ENCODE data around the gene STX3. TPM values are rescaled to one million over a fixed set of nuclear protein-coding genes. Genes with fewer than 3 reads are reported as not detected.

Gene STX3
- total RNA-seq, 2 experiments from 2014 or later = 6.4 to 20.2 TPM

DNA sequence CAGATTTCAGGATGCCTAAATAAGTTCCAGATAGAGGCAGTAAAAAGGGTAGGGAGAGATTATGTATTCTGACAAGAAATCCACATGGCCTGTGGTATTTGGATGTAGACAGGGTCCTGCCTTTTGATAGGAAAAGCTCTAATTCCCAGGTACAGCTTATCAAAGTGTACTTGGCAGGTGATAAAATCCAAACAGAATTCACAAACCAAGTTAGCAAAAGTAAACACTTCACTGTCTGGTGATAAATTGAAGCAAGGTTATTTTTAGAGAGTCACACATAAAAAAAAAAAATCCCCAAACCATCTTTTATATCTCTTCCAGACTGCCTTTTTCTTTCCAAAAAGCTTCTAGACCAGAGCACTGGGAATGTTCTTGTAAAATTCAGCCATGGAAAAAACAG, 84.4 kb downstream of the STX3 start:
- BruUV-seq (replicated peaks) = no TSS peak

DNA sequence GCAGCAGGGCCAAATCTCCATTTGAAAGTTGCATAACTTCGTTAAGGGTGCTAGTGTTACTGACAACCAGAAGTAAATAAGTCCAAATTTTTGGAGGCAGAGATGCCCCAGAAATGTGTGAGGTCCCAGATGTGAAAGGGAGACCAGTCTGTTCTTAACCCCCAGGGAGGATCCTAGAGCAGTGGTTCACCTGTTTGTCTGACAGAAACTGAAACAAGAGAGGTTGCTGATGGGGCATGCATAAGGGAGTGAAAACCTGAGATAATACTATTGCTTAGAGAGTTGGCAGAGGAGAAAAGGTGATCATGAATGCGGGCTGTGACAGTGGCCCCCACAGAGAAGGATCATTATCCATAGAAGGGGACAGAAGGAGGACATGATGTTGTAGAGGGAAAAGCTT, 86.3 kb downstream of the STX3 start:
- POLR2A ChIA-PET = no interaction called here

More for the DNA sequence above, 84.4 kb downstream of the STX3 start:
- no peak for DNase-seq (ENCODE audit: low spot score)
- CTCF ChIA-PET (ENCODE audit: unreplicated experiment) = no interaction called here
- no peaks in the 10 kb centered on the region for H3K4me1 ChIP-seq (ENCODE audit: insufficient read depth, low read length, poor library complexity, severe bottlenecking)
- H4K20me1 ChIP-seq (ENCODE audit: insufficient read depth, low read length) = no peaks in the 10 kb centered on the region
- no peak overlapping the region for H2AFZ ChIP-seq (ENCODE audit: low read length)
- H3K79me2 ChIP-seq (ENCODE audit: insufficient read depth, low read depth, low read length) = no peaks in the 10 kb centered on the region
- POLR2A ChIA-PET = interaction anchor here (0.9 kb wide), 1 partner anchor 111 kb away, joined by 3 read pairs; no protein-coding TSS in a partner anchor
- H3K36me3 ChIP-seq (ENCODE audit: insufficient read depth, low read length) = no peaks in the 10 kb centered on the region
- H3K27ac ChIP-seq (ENCODE audit: low read depth, low read length, poor library complexity, severe bottlenecking) = no peak overlapping the region
- H3K9me2 ChIP-seq (ENCODE audit: insufficient read depth, low read length) = no peaks in the 10 kb centered on the region
- TF ChIP-seq EZH2phosphoT487 (IDR thresholded peaks at IDR 0.05; ENCODE audit: borderline replicate concordance, low read depth, low read length) = no peak
- TF ChIP-seq, protein P1, sequence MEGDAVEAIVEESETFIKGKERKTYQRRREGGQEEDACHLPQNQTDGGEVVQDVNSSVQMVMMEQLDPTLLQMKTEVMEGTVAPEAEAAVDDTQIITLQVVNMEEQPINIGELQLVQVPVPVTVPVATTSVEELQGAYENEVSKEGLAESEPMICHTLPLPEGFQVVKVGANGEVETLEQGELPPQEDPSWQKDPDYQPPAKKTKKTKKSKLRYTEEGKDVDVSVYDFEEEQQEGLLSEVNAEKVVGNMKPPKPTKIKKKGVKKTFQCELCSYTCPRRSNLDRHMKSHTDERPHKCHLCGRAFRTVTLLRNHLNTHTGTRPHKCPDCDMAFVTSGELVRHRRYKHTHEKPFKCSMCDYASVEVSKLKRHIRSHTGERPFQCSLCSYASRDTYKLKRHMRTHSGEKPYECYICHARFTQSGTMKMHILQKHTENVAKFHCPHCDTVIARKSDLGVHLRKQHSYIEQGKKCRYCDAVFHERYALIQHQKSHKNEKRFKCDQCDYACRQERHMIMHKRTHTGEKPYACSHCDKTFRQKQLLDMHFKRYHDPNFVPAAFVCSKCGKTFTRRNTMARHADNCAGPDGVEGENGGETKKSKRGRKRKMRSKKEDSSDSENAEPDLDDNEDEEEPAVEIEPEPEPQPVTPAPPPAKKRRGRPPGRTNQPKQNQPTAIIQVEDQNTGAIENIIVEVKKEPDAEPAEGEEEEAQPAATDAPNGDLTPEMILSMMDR (conservative IDR thresholded peaks at IDR 0.05; ENCODE audit: low read length) = no peak
- H3K4me2 ChIP-seq (ENCODE audit: low read length) = no peak overlapping the region
- intact Hi-C loops (cut with micrococcal nuclease; ENCODE audit: unreplicated experiment) = no loop called here
- no peaks in the 10 kb centered on the region for H3K9me3 ChIP-seq (ENCODE audit: low read length)
- H3K4me3 ChIP-seq (ENCODE audit: low read depth, low read length, poor library complexity, severe bottlenecking) = no peak overlapping the region

DNA sequence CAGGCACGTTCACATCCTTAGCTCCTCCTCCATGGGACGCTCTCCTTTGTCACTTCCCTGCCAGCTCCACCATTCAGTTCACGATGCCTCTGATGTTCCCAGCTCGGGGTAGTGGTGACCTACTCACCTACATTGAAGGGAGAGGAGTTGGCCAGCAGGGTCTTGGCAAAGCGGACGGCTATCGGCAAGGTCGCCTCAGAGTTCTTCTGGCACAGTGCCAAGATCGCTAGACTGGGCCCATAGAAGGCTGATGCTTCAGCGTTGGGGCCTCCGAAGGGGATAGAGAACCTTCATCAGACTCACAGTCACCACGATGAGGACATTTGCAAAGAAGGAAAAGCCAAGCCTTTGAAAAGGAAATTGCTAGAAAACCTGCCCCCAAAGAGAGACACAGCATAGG, 87.1 kb downstream of the STX3 start:
- H3K4me2 ChIP-seq (ENCODE audit: low read length) = no peak overlapping the region
- ChIA-PET POLR2A (no interaction called here), CTCF (ENCODE audit: unreplicated experiment) (no interaction called here)
- no peak for DNase-seq (ENCODE audit: low spot score)
- H3K27ac ChIP-seq (ENCODE audit: low read depth, low read length, poor library complexity, severe bottlenecking) = no peak overlapping the region
- H3K4me1 ChIP-seq (ENCODE audit: insufficient read depth, low read length, poor library complexity, severe bottlenecking) = no peaks in the 10 kb centered on the region
- H4K20me1 ChIP-seq (ENCODE audit: insufficient read depth, low read length) = no peaks in the 10 kb centered on the region
- no peaks in the 10 kb centered on the region for H3K9me3 ChIP-seq (ENCODE audit: low read length)
- no peaks in the 10 kb centered on the region for H3K79me2 ChIP-seq (ENCODE audit: insufficient read depth, low read depth, low read length)
- H2AFZ ChIP-seq (ENCODE audit: low read length) = no peak overlapping the region
- no TSS peak for BruUV-seq (replicated peaks)
- no peaks in the 10 kb centered on the region for H3K9me2 ChIP-seq (ENCODE audit: insufficient read depth, low read length)
- TF ChIP-seq EZH2phosphoT487 (IDR thresholded peaks at IDR 0.05; ENCODE audit: borderline replicate concordance, low read depth, low read length) = no peak
- TF ChIP-seq, protein P1 (conservative IDR thresholded peaks at IDR 0.05; ENCODE audit: low read length) = no peak
- H3K4me3 ChIP-seq (ENCODE audit: low read depth, low read length, poor library complexity, severe bottlenecking) = no peak overlapping the region
- intact Hi-C loops (cut with micrococcal nuclease; ENCODE audit: unreplicated experiment) = no loop called here
- no peaks in the 10 kb centered on the region for H3K36me3 ChIP-seq (ENCODE audit: insufficient read depth, low read length)

More for the DNA sequence above, 86.3 kb downstream of the STX3 start:
- Histone ChIP-seq H3K9me2 (ENCODE audit: insufficient read depth, low read length) (no peaks in the 10 kb centered on the region), H3K9me3 (ENCODE audit: low read length) (no peaks in the 10 kb centered on the region), H3K4me2 (ENCODE audit: low read length) (no peak overlapping the region), H3K27ac (ENCODE audit: low read depth, low read length, poor library complexity, severe bottlenecking) (no peak overlapping the region), H3K4me3 (ENCODE audit: low read depth, low read length, poor library complexity, severe bottlenecking) (no peak overlapping the region), H4K20me1 (ENCODE audit: insufficient read depth, low read length) (no peaks in the 10 kb centered on the region), H3K4me1 (ENCODE audit: insufficient read depth, low read length, poor library complexity, severe bottlenecking) (no peaks in the 10 kb centered on the region), H3K36me3 (ENCODE audit: insufficient read depth, low read length) (no peaks in the 10 kb centered on the region), H2AFZ (ENCODE audit: low read length) (no peak overlapping the region), H3K79me2 (ENCODE audit: insufficient read depth, low read depth, low read length) (no peaks in the 10 kb centered on the region)
- intact Hi-C loops (cut with micrococcal nuclease; ENCODE audit: unreplicated experiment) = no loop called here
- DNase-seq (ENCODE audit: low spot score) = no peak
- CTCF ChIA-PET (ENCODE audit: unreplicated experiment) = no interaction called here
- BruUV-seq (replicated peaks) = no TSS peak
- TF ChIP-seq EZH2phosphoT487 (IDR thresholded peaks at IDR 0.05; ENCODE audit: borderline replicate concordance, low read depth, low read length) = no peak
- TF ChIP-seq, protein P1 (conservative IDR thresholded peaks at IDR 0.05; ENCODE audit: low read length) = no peak

Measured in OCI-LY7 (cell line).